Ectodermal cell (in vitro differentiated cells): ENCODE data around the gene LKAAEAR1.

Experiments used
- H3K27ac ChIP-seq: 2 replicates; pipeline ENCODE4 v1.7.0; 2013; ENCODE audit warnings: mild to moderate bottlenecking, low read depth, low read length; ENCODE audit not compliant: insufficient read depth, poor library complexity, severe bottlenecking
- H3K27me3 ChIP-seq: 2 replicates; pipeline ENCODE4 v1.7.0; 2013; ENCODE audit warnings: mild to moderate bottlenecking, low read length; ENCODE audit not compliant: insufficient read depth, control insufficient read depth, poor library complexity, severe bottlenecking
- H3K36me3 ChIP-seq: one replicate; pipeline ENCODE4 v1.7.0; 2013; ENCODE audit warnings: low read length; ENCODE audit not compliant: control insufficient read depth, insufficient read depth
- H3K4me1 ChIP-seq: one replicate; pipeline ENCODE4 v1.7.0; 2013; ENCODE audit warnings: low read length; ENCODE audit not compliant: control insufficient read depth, insufficient read depth
- H3K4me3 ChIP-seq: 2 replicates; pipeline ENCODE4 v1.7.0; 2013; ENCODE audit warnings: low read depth, low read length, control low read depth; ENCODE audit not compliant: insufficient read depth
- H3K9me3 ChIP-seq: 2 replicates; pipeline ENCODE4 v1.7.0; 2013; ENCODE audit warnings: mild to moderate bottlenecking, low read length, moderate library complexity; ENCODE audit not compliant: control insufficient read depth
- WGBS, 2 experiments: methylation state at CpG; one replicate each; pipeline ENCODE4 v1.1.7; 2013; ENCODE audit warnings: missing lambda C conversion rate in 2 of 2; 5-methylcytosine and 5-hydroxymethylcytosine counted together

Gene LKAAEAR1

DNA sequence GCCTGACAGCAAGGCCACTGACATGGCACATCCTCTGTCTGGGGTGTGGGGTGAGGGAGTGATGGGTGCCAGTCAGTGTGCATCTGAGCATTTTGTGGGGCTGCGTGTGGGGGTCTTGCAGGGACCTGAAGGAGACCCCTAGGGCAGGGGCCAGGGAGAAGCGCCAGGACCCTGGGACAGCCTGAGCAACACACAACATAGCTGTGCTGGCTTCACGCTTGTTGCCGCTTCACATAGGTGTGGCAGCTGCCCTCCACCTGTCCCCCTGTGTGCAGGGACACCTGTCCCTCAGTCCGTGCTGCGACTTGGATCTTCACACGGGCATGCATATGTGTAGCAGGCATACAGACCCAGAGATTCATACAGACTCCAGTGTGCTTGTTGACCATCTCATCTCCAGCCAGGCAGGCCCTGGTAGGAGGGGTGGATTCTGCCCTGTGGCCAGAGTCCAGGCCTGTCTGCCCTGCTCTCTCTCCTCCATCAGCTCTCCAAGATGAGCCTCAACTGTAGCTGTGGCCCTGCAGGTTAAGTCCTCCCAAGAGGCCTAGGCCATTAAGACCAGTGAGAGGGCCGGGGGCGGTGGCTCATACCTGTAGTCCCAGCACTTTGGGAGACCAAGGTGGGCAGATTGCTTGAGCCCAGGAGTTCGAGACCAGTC, 26.3 kb upstream of the LKAAEAR1 start:
- Histone ChIP-seq H3K9me3 (no peaks in the 10 kb centered on the region), H3K4me3 (no peak overlapping the region), H3K4me1 (no peaks in the 10 kb centered on the region), H3K36me3 (no peaks in the 10 kb centered on the region), H3K27ac (no peak overlapping the region), H3K27me3 (no peaks in the 10 kb centered on the region)
- WGBS, 2 experiments: 94 to 96% methylated on average over 10 of the region's 10 CpGs

- H3K27me3 ChIP-seq: no peaks in the 10 kb centered on the region
These were observed 25.7 kb upstream of the LKAAEAR1 start for GRCh38 chr20:64109831-64110391.

GRCh38 chr20:64108731-64109681, 24.8 kb upstream of the LKAAEAR1 start:
- H3K4me3 ChIP-seq: no peak overlapping the region
- no peak overlapping the region for H3K27ac ChIP-seq
- no peaks in the 10 kb centered on the region for H3K9me3 ChIP-seq
- no peaks in the 10 kb centered on the region for H3K36me3 ChIP-seq
- H3K4me1 ChIP-seq: no peaks in the 10 kb centered on the region
- 88 to 89% methylated on average over 26 of the region's 26 CpGs for WGBS, 2 experiments
- peaks cover under 1% of the 10 kb centered on the region for H3K27me3 ChIP-seq

More at GRCh38 chr20:64109831-64110391, 25.7 kb upstream of the LKAAEAR1 start:
- H3K27ac ChIP-seq: no peak overlapping the region
- H3K36me3 ChIP-seq: no peaks in the 10 kb centered on the region
- H3K4me3 ChIP-seq: no peak overlapping the region
- 91 to 92% methylated on average over 16 of the region's 16 CpGs for WGBS, 2 experiments
- H3K9me3 ChIP-seq: no peaks in the 10 kb centered on the region
- no peaks in the 10 kb centered on the region for H3K4me1 ChIP-seq

- H3K27me3 ChIP-seq: peaks cover 11% of the 10 kb centered on the region
These were observed 23.7 kb upstream of the LKAAEAR1 start for GRCh38 chr20:64107736-64108457.

GRCh38 chr20:64106981-64107735, 23.0 kb upstream of the LKAAEAR1 start, which contains the start of gene NPBWR2:
TSS of gene NPBWR2 (minus strand) at chr20:64107565. CDS start at chr20:64106831, 734 bp downstream.
- H3K36me3 ChIP-seq: no peaks in the 10 kb centered on the region
- WGBS, 2 experiments: 72 to 75% methylated on average over 22 of the region's 22 CpGs
- peaks cover 19% of the 10 kb centered on the region for H3K27me3 ChIP-seq
- no peak within 1 kb of the TSS for H3K27ac ChIP-seq
- H3K4me3 ChIP-seq: no peak within 1 kb of the TSS
- H3K9me3 ChIP-seq: no peaks in the 10 kb centered on the region
- H3K4me1 ChIP-seq: no peaks in the 10 kb centered on the region

More at GRCh38 chr20:64107736-64108457, 23.7 kb upstream of the LKAAEAR1 start:
- Histone ChIP-seq H3K27ac (no peak overlapping the region), H3K36me3 (no peaks in the 10 kb centered on the region), H3K9me3 (no peaks in the 10 kb centered on the region), H3K4me3 (no peak overlapping the region), H3K4me1 (no peaks in the 10 kb centered on the region)
- WGBS, 2 experiments: 90 to 91% methylated on average over 19 of the region's 19 CpGs

DNA sequence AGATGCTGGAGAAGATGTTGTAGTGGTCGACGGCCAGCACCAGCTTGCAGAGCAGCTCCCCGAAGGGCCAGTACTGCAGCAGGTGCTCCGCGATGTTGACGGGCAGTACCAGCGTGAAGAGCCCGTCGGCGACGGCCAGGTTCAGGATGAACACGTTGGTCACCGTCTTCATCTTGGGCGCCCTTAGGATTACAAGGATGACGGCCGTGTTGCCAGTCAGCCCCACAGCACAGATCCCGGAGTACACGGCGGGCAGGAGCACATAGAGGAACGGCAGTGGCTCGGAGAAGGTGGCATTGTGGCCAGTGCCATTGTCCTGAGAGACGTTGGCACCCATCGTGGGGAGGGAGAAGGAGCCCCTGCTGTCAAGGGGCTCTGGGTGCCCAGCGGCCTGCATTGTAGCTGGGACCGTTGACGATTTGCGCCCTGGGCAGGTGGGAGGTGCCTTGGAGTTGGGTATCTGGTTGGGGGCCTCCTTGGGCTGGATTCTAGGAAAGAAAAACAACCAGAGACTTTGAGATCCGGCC, 22.3 kb upstream of the LKAAEAR1 start:
- no peaks in the 10 kb centered on the region for H3K36me3 ChIP-seq
- WGBS, 2 experiments: 94 to 95% methylated on average over 28 of the region's 28 CpGs

GRCh38 chr20:64105846-64106434, 21.7 kb upstream of the LKAAEAR1 start:
- 95% methylated on average over 39 of the region's 39 CpGs for WGBS, 2 experiments
- Histone ChIP-seq H3K27me3 (peaks cover 31% of the 10 kb centered on the region), H3K4me3 (no peak overlapping the region)

More for the DNA sequence above, 22.3 kb upstream of the LKAAEAR1 start:
- Histone ChIP-seq H3K9me3 (no peaks in the 10 kb centered on the region), H3K27me3 (peaks cover 25% of the 10 kb centered on the region), H3K4me3 (no peak overlapping the region), H3K27ac (no peak overlapping the region), H3K4me1 (no peaks in the 10 kb centered on the region)

DNA sequence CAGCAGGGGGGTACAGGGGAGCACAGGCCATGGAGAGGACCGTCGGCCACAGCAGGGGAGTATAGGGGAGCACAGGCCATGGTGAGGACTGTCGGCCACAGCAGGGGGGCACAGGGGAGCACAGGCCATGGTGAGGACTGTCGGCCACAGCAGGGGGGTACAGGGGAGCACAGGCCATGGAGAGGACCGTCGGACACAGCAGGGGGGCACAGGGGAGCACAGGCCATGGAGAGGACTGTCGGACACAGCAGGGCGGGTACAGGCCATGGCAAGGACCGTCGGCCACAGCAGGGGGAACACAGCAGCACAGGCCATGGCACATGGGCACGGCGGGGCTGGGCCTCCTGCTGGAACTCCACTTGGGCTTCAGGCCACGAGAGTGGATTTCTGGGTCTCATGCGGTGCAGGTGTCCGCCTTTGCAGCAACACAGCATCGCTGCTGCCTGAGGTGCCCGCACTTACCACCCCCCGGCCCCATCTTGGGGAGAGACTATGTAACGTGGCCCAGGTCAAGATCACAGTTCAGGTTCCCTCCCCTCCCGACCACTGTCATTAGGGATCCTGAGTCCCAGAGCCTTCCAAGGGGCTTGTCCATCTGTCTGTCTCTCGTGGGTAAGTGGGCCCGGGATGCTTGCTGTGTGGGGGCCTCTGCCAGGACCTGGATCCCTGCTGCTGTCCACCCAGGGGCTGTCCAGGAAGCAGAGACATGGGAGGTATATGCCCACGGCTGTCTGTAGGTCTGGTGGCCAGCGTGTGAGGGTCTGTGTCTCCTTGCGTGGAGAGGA, 20.7 kb upstream of the LKAAEAR1 start:
- Histone ChIP-seq H3K4me1 (no peaks in the 10 kb centered on the region), H3K27me3 (peaks cover 40% of the 10 kb centered on the region), H3K9me3 (no peaks in the 10 kb centered on the region), H3K4me3 (no peak overlapping the region), H3K36me3 (no peaks in the 10 kb centered on the region), H3K27ac (no peak overlapping the region)
- 94 to 95% methylated on average over 25 of the region's 25 CpGs for WGBS, 2 experiments

More at GRCh38 chr20:64105846-64106434, 21.7 kb upstream of the LKAAEAR1 start:
- H3K4me1 ChIP-seq: no peaks in the 10 kb centered on the region
- no peaks in the 10 kb centered on the region for H3K36me3 ChIP-seq
- H3K27ac ChIP-seq: no peak overlapping the region
- no peaks in the 10 kb centered on the region for H3K9me3 ChIP-seq
